Effector memory CD4-positive, alpha-beta T cell (primary cell): ENCODE measurements around the gene TTC34.

ENCODE experiments used
- DNase-seq, 3 donors: peaks; one replicate each; pipeline ENCODE4 v3.0.0-alpha.2; 2020
- H3K27ac ChIP-seq: 2 replicates; pipeline ENCODE4 v1.7.0; 2013; ENCODE audit warnings: mild to moderate bottlenecking, low read length, moderate library complexity; ENCODE audit not compliant: insufficient read depth, poor library complexity, severe bottlenecking
- H3K27me3 ChIP-seq: replicated peaks from 2 replicates; pipeline ENCODE4 v1.7.0; 2013; ENCODE audit warnings: mild to moderate bottlenecking, low read length; ENCODE audit not compliant: insufficient read depth, control insufficient read depth, poor library complexity, severe bottlenecking
- H3K36me3 ChIP-seq: 2 replicates; pipeline ENCODE4 v1.7.0; 2013; ENCODE audit warnings: mild to moderate bottlenecking, low read length, moderate library complexity; ENCODE audit not compliant: control insufficient read depth, insufficient read depth
- H3K4me1 ChIP-seq: 2 replicates; pipeline ENCODE4 v1.7.0; 2013; ENCODE audit warnings: low read length, mild to moderate bottlenecking; ENCODE audit not compliant: control insufficient read depth, insufficient read depth, poor library complexity, severe bottlenecking
- H3K4me3 ChIP-seq: 2 replicates; pipeline ENCODE4 v1.7.0; 2013; ENCODE audit warnings: low read length, low read depth, mild to moderate bottlenecking; ENCODE audit not compliant: insufficient read depth, poor library complexity, severe bottlenecking
- H3K9me3 ChIP-seq: 2 replicates; pipeline ENCODE4 v1.7.0; 2013; ENCODE audit warnings: mild to moderate bottlenecking, low read length, moderate library complexity; ENCODE audit not compliant: control insufficient read depth
- total RNA-seq, 3 donors: gene quantifications; one replicate each; lab custom pipeline; 2026; lab: John Stamatoyannopoulos, UW

Gene TTC34, protein sequence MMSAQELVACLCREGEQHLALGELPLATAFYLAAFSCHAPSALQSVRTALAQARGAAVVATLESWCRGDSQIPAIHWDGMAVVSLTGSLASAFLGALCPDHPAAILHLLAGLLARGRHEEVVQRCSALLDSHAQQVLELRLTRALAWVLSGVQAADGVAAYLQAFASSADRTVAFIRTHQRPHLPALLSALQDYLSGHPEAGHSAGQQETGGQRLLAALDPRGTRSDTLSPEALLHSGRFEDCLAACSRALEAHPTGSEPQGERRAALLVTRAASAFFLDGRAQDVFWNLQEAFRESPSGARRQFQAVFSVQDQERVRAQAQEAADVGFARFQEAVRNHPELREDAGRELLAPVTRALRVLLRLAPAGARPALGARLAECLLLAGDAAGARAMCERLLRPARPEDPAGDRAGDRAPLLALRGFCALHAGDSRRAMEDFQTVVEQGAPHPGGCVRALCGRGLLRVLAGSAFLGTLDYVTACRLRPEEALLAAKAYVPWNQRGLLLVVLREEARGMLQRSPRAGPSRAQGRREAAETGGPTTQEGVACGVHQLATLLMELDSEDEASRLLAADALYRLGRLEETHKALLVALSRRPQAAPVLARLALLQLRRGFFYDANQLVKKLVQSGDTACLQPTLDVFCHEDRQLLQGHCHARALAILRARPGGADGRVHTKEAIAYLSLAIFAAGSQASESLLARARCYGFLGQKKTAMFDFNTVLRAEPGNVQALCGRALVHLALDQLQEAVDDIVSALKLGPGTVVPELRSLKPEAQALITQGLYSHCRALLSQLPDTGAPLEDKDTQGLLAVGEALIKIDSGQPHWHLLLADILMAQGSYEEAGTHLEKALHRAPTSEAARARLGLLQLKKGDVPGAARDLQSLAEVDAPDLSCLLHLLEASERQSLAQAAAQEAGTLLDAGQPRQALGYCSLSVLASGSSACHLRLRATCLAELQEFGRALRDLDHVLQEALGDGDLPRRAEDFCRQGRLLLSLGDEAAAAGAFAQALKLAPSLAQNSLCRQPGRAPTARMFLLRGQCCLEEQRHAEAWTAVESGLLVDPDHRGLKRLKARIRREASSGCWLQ
- total RNA-seq = 0.52 to 5.0 (median 2.6) reads per million in 3 donors

GRCh38 chr1:2801535-2802291 is at the start of gene TTC34:
TSS of gene TTC34 (minus strand) at chr1:2801693. CDS start at chr1:2800827, 866 bp downstream.
- Histone ChIP-seq H3K36me3 (no peaks in the 10 kb centered on the region), H3K4me3 (no peak within 1 kb of the TSS), H3K9me3 (no peaks in the 10 kb centered on the region), H3K4me1 (peaks cover 6% of the 10 kb centered on the region), H3K27me3 (peaks cover 4% of the 10 kb centered on the region), H3K27ac (no peak within 1 kb of the TSS)
- peak in 1 of 3 donors; percentile 16 for DNase-seq

DNA sequence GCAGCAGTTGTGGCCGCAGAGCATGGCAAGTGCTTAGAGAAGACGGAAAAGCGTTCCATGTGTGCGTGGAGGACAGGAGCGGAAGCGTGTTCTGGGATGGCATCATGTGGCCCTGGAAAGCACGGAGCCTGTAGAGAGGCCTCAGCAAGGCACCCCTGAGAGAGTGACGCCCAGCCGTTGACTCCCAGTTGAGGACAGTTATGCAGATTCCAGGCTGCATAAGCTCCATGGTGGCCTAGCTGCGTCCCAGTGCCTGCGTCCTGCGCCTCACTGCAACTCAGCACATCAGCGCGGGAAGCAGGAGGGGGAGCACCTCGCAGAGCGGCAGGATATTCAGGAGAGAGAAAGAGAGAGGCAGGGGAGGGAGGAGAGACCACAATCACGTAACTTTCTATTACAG is 49.0 kb upstream of the TTC34 start:
- no peak for DNase-seq
- H3K4me1 ChIP-seq = peaks cover 4% of the 10 kb centered on the region
- no peak overlapping the region for H3K27ac ChIP-seq

DNA sequence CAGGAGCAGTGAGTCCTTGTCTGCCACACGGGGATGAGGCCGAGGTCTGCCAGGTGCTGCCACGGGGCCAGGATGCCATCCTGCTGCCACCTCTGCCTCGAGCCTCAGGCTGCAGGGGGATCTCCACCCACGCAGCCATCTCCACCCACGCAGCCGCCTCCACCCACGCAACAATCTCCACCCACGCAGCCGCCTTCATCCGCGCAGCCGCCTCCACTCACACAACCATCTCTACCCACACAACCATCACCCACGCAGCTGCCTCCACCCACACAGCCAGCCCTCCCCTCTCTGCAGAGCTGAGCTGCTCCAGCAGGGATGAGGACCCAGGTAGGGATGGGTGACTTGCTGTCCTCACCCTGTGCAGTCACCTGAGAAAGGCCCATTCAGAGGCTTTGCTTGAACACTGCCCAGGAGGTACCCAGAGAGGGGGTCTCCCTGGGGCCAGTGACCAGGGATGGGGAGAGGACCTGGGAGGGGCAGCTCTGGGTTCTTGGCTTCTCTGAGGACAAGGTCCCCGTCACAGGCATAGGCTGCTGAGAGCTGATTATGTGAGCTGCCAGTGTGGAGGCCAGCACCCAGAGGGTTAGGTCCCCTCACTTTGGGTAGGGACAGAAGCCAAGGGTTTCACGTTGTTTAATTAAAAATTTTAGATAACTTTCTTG is 46.6 kb upstream of the TTC34 start:
- Histone ChIP-seq H3K36me3 (no peaks in the 10 kb centered on the region), H3K4me1 (peaks cover 4% of the 10 kb centered on the region), H3K9me3 (no peaks in the 10 kb centered on the region), H3K4me3 (no peak overlapping the region), H3K27ac (no peak overlapping the region), H3K27me3 (no peaks in the 10 kb centered on the region)
- no peak for DNase-seq

More for the DNA sequence above, 49.0 kb upstream of the TTC34 start:
- Histone ChIP-seq H3K9me3 (no peaks in the 10 kb centered on the region), H3K4me3 (no peak overlapping the region), H3K36me3 (no peaks in the 10 kb centered on the region), H3K27me3 (no peaks in the 10 kb centered on the region)

- no peak overlapping the region for H3K4me3 ChIP-seq
- H3K36me3 ChIP-seq = no peaks in the 10 kb centered on the region
- peaks cover 4% of the 10 kb centered on the region for H3K4me1 ChIP-seq
- H3K9me3 ChIP-seq = no peaks in the 10 kb centered on the region
- no peak for DNase-seq
- no peak overlapping the region for H3K27ac ChIP-seq
- no peaks in the 10 kb centered on the region for H3K27me3 ChIP-seq
Measured at GRCh38 chr1:2847086-2847985, 45.8 kb upstream of the TTC34 start.

DNA sequence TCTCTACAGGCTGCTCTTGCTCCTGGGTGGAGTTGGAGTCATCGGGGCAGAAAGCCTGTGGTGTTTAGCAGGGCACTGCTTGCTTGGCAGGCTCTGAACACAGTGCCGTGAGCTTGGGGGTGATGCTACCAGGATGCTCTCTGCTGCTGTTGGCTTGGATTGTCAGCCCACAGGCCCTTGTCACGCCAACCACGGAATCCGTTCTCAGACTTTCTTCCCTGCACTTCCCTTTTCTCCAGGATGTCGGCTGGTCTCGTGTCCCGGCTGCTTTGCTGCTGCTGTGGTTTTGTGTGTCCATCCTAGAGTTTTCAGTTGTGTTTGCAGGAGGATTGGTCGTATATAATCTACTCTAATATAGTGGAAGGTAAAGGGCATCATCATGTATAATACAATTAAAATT is 44.4 kb upstream of the TTC34 start:
- Histone ChIP-seq H3K27me3 (no peaks in the 10 kb centered on the region), H3K4me1 (peaks cover 4% of the 10 kb centered on the region), H3K27ac (no peak overlapping the region), H3K9me3 (no peaks in the 10 kb centered on the region), H3K36me3 (no peaks in the 10 kb centered on the region), H3K4me3 (no peak overlapping the region)
- no peak for DNase-seq

GRCh38 chr1:2840036-2840809 is 38.7 kb upstream of the TTC34 start:
- H3K27me3 ChIP-seq = no peaks in the 10 kb centered on the region
- peaks cover 7% of the 10 kb centered on the region for H3K4me1 ChIP-seq
- H3K27ac ChIP-seq = peak overlapping the region; percentile 37
- no peaks in the 10 kb centered on the region for H3K36me3 ChIP-seq
- H3K9me3 ChIP-seq = no peaks in the 10 kb centered on the region
- peak overlapping the region; percentile 10 for H3K4me3 ChIP-seq
- DNase-seq = peak; percentile 21 to 54 (median 40)

GRCh38 chr1:2837823-2838222 is 36.3 kb upstream of the TTC34 start:
- Histone ChIP-seq H3K4me1 (peaks cover 7% of the 10 kb centered on the region), H3K27ac (no peak overlapping the region), H3K36me3 (no peaks in the 10 kb centered on the region), H3K9me3 (no peaks in the 10 kb centered on the region), H3K27me3 (no peaks in the 10 kb centered on the region), H3K4me3 (no peak overlapping the region)
- no peak for DNase-seq

- Histone ChIP-seq H3K27me3 (no peaks in the 10 kb centered on the region), H3K36me3 (no peaks in the 10 kb centered on the region), H3K27ac (no peak overlapping the region), H3K4me3 (no peak overlapping the region), H3K9me3 (no peaks in the 10 kb centered on the region), H3K4me1 (peaks cover 7% of the 10 kb centered on the region)
- DNase-seq = no peak
Measured at GRCh38 chr1:2837316-2837715, 35.8 kb upstream of the TTC34 start.
